Measurements from ENCODE around the gene ZNF846.

Gene ZNF846

DNA sequence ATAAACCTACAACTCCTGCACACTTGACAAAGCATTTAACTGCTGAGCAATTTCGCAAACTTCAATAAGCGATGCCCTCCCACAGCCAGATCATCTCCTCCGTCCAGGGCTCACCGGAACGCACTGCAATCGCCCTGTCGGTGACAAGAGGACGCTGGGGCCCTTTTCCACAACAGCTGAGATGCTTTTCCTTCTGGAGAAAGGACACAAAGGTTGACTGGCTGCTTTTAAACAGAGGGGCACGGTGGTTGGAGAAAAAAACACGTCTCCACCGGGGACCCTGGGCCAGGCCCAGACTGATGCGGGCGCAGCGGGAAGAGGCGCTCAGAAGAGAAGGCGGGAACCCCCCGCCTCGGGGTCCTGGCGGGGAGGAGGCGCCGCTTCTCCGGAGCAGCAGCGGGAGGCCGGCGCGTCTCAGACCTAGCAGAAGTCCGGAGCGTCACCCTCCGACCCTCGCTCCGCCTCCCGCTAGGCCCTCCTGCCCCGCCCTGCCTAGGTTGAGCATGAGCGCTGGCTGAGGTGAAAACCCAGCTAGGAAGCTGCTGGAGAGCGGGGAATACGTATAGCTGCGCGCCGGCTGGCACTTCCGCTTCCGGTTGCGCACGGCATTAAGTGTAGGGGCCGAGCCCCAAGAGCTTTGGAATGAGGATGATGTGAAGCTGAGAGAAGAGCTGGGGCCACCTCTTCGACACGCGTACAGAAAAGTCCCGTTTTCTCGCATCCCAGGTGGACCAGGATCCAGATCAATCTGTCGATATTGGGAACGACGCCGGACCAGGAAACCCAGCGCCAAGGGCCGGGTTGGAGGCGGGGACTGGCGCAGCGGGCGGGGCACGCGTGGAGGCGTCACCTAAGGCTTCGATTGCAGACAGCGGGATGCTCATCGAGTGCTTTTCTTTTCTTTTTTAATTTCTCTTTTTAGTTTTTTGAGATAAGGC is at the start of gene ZNF846:
Gene ZNF846 (minus strand): TSS at position 564 of the 938 bp plus-strand sequence. CDS start 3,788 bp downstream, outside the sequence.
- peak; percentile 95 for DNase-seq (ENCODE audit: low read depth)
- peak within 1 kb of the TSS; percentile 84 for H3K4me3 ChIP-seq (ENCODE audit: low read length)
- TF ChIP-seq, protein P1, sequence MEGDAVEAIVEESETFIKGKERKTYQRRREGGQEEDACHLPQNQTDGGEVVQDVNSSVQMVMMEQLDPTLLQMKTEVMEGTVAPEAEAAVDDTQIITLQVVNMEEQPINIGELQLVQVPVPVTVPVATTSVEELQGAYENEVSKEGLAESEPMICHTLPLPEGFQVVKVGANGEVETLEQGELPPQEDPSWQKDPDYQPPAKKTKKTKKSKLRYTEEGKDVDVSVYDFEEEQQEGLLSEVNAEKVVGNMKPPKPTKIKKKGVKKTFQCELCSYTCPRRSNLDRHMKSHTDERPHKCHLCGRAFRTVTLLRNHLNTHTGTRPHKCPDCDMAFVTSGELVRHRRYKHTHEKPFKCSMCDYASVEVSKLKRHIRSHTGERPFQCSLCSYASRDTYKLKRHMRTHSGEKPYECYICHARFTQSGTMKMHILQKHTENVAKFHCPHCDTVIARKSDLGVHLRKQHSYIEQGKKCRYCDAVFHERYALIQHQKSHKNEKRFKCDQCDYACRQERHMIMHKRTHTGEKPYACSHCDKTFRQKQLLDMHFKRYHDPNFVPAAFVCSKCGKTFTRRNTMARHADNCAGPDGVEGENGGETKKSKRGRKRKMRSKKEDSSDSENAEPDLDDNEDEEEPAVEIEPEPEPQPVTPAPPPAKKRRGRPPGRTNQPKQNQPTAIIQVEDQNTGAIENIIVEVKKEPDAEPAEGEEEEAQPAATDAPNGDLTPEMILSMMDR (conservative IDR thresholded peaks at IDR 0.05; ENCODE audit: low read length) = no peak

DNA sequence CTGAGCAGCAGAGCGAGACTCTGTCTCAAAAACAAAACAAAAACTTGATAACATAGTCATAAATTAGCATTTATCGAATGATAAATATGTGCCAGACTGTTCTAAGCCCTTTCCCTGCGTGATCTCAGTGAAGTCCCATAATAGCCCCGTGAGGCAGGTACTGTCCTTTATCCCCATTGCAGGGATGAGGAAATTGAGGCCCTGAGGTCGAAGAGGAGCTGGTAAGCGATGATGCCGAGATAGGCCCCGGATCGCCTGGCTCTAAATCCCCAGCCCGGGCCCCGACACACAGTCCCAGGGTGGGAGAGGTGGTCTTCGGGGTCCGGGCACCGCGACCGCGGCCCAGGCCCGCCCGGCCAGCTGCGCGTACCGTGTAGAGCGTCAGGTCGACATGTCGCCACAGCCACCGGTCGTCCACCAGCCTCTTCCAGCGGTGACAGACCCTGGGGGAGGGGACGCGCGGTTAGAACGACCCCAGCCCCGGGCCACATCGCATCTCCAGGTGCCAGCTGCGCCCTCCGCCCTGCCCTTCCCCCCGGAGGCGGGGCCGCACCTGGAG is 49.7 kb upstream of the ZNF846 start:
- TF ChIP-seq, protein P1 (conservative IDR thresholded peaks at IDR 0.05; ENCODE audit: low read length) = no peak
- no peak for DNase-seq (ENCODE audit: low read depth)
- H3K4me3 ChIP-seq (ENCODE audit: low read length) = peak overlapping the region; percentile 97

DNA sequence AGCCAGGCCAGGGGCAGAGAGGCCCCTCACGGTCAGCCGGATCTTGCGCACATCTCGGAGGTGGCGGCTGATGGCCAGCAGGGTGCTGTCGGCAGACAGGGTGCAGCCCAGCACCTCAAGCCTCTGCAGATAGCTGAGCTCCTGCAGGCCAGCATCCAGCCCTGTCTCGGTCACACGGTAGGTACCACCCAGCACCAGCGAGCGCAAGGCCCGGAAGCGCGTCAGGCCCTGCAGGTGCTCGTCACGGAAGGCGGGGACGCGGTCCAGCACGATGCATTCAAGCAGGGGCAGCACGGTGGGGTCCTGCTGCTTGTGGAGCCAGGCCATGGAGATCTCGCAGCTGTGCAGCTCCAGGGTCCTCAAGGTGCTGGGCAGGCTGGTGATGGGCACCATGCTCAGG is 42.6 kb upstream of the ZNF846 start:
- TF ChIP-seq, protein P1 (conservative IDR thresholded peaks at IDR 0.05; ENCODE audit: low read length) = no peak
- no peak overlapping the region for H3K4me3 ChIP-seq (ENCODE audit: low read length)
- DNase-seq (ENCODE audit: low read depth) = no peak

DNA sequence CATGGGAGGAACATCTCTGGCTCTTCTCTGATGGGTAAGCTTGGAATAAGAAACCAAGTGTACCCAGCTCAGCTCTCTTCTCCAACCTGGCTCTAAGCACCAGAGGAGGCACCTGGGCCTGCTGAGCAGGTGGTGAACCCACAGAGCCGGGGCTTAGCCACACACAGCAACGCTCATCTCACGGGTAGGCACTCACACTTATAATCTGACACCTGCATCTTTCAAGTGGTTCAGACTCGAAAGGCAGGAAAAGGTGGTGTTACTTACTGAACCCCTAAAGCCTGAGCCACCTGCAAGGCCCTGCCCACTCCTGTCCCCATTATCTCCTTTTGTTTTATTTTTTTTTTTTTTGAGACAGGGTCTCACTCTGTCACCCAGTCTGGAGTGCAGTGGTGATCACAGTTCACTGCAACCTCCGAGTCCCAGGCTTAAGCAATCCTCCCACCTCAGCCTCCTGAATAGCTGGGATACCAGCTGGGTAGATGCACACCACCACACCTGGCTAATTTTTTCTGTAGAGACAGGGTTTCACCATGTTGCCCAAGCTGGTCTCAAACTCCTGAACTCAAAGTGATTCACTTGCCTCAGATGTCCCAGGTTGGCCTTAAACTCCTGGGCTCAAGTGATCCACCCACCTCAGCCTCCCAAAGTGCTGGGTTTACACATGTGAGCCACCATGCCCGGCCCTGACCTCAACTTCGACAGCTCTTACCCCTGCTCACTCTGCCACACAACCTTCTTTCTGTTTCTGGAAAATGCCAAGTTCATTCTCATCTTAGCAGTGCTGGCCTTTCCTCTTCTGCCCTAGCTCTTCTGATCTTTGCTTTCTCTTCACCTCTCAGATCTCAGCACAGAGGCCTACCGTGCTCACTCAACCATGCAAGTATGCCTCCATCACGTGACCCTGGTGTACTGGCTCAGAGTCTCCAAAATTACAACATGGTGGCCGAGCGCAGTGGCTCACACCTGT is 40.6 kb upstream of the ZNF846 start:
- H3K4me3 ChIP-seq (ENCODE audit: low read length) = no peak overlapping the region
- no peak for DNase-seq (ENCODE audit: low read depth)
- TF ChIP-seq, protein P1 (conservative IDR thresholded peaks at IDR 0.05; ENCODE audit: low read length) = no peak

DNA sequence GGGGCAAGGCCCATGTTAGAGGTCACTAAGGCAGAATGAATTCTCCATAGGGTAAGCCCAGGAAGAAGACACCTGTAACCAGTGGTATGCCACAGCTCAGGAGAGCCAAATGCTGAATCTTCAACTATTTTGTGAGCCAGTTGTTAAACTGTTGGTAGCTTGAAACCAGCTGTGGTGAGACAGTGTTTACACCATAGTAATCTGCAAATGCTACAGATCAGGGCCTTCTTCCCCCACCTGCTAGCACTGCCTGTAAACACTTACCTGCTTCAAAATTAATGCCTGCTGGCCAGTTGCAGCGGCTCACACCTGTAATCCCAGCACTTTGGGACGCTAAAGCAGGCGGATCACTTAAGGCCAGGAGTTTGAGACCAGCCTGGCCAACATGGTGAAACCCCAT is 38.3 kb upstream of the ZNF846 start:
- no peak overlapping the region for H3K4me3 ChIP-seq (ENCODE audit: low read length)
- TF ChIP-seq, protein P1 (conservative IDR thresholded peaks at IDR 0.05; ENCODE audit: low read length) = no peak
- no peak for DNase-seq (ENCODE audit: low read depth)

DNA sequence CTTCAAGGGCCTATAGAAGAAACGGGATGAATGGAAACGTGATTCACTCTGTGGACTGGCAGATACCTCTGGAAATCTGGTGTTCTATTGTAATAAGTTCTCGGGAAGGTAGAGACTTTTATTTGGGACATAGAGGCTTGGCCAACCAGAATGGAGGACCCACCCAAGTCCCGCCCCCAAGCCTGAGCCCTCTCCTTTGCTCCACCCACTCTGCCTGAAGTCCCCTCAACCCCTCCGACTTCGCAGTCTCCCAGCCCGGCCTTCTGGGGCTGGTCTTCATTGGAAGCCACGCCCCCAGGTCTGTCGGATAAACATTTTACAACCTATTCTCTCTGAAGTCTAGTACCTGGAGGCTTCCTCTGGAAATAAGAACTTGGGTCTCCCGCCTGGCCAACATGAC is 33.4 kb upstream of the ZNF846 start:
- H3K4me3 ChIP-seq (ENCODE audit: low read length) = no peak overlapping the region
- DNase-seq (ENCODE audit: low read depth) = no peak
- TF ChIP-seq, protein P1 (conservative IDR thresholded peaks at IDR 0.05; ENCODE audit: low read length) = no peak
